Mononuclear cell (primary cell): ENCODE measurements around the gene TBC1D10A. TPM values are rescaled to one million over a fixed set of nuclear protein-coding genes. Genes with fewer than 3 reads are reported as not detected.

ENCODE experiments used
- H3K27me3 ChIP-seq: 2 replicates; pipeline ENCODE4 v1.6.0; 2011; ENCODE audit warnings: low read length, control low read depth; ENCODE audit not compliant: insufficient read depth
- H3K4me1 ChIP-seq: 2 replicates; pipeline ENCODE4 v1.5.1; 2011; ENCODE audit warnings: mild to moderate bottlenecking, low read length, control low read depth; ENCODE audit not compliant: insufficient read depth
- H3K4me3 ChIP-seq: 2 replicates; pipeline ENCODE4 v1.5.1; 2011; ENCODE audit warnings: mild to moderate bottlenecking, low read length, moderate library complexity
- H3K9me3 ChIP-seq: 2 replicates; pipeline ENCODE4 v1.5.1; 2011; ENCODE audit warnings: low read depth, mild to moderate bottlenecking, control low read depth, low read length
- total RNA-seq: library from RNA; depleted of rRNA; stranded (reverse); fragments of >200 nt; gene quantifications from one replicate; pipeline ENCODE4 v1.2.3, GENCODE V29; 2012

TBC1D10A gene
- 36.0 TPM for total RNA-seq

GRCh38 chr22:30326706-30327362, at the start of gene TBC1D10A:
TBC1D10A (minus strand) TSS chr22:30326941; CDS start chr22:30326881, 60 bp downstream.
- H3K9me3 ChIP-seq = no peaks in the 10 kb centered on the region
- H3K4me1 ChIP-seq = peaks cover 51% of the 10 kb centered on the region
- H3K27me3 ChIP-seq = no peaks in the 10 kb centered on the region
- H3K4me3 ChIP-seq = peak within 1 kb of the TSS; percentile 70

GRCh38 chr22:30375312-30375849, 48.6 kb upstream of the TBC1D10A start:
- H3K9me3 ChIP-seq = no peaks in the 10 kb centered on the region
- H3K27me3 ChIP-seq = no peaks in the 10 kb centered on the region
- H3K4me3 ChIP-seq = no peak overlapping the region
- H3K4me1 ChIP-seq = peaks cover 13% of the 10 kb centered on the region

- no peaks in the 10 kb centered on the region for H3K27me3 ChIP-seq
- H3K4me3 ChIP-seq = no peak overlapping the region
- peaks cover 13% of the 10 kb centered on the region for H3K4me1 ChIP-seq
- H3K9me3 ChIP-seq = no peaks in the 10 kb centered on the region
Measured at GRCh38 chr22:30373331-30374325, 46.9 kb upstream of the TBC1D10A start.

GRCh38 chr22:30372915-30373314, 46.2 kb upstream of the TBC1D10A start:
- no peaks in the 10 kb centered on the region for H3K27me3 ChIP-seq
- H3K4me3 ChIP-seq = no peak overlapping the region
- H3K9me3 ChIP-seq = no peaks in the 10 kb centered on the region
- H3K4me1 ChIP-seq = peaks cover 13% of the 10 kb centered on the region

- Histone ChIP-seq H3K27me3 (no peaks in the 10 kb centered on the region), H3K4me1 (peaks cover 13% of the 10 kb centered on the region), H3K4me3 (no peak overlapping the region), H3K9me3 (no peaks in the 10 kb centered on the region)
Measured at GRCh38 chr22:30371981-30372380, 45.2 kb upstream of the TBC1D10A start.

GRCh38 chr22:30371321-30371720, 44.6 kb upstream of the TBC1D10A start:
- Histone ChIP-seq H3K4me1 (peaks cover 13% of the 10 kb centered on the region), H3K27me3 (no peaks in the 10 kb centered on the region), H3K4me3 (no peak overlapping the region), H3K9me3 (no peaks in the 10 kb centered on the region)

GRCh38 chr22:30370641-30371230, 44.0 kb upstream of the TBC1D10A start:
- Histone ChIP-seq H3K4me3 (no peak overlapping the region), H3K9me3 (no peaks in the 10 kb centered on the region), H3K4me1 (peaks cover 13% of the 10 kb centered on the region), H3K27me3 (no peaks in the 10 kb centered on the region)

GRCh38 chr22:30368420-30368819, 41.7 kb upstream of the TBC1D10A start:
- Histone ChIP-seq H3K9me3 (no peaks in the 10 kb centered on the region), H3K27me3 (no peaks in the 10 kb centered on the region), H3K4me3 (no peak overlapping the region), H3K4me1 (peaks cover 12% of the 10 kb centered on the region)

GRCh38 chr22:30365891-30366290, 39.1 kb upstream of the TBC1D10A start:
- Histone ChIP-seq H3K4me3 (no peak overlapping the region), H3K9me3 (no peaks in the 10 kb centered on the region), H3K27me3 (no peaks in the 10 kb centered on the region), H3K4me1 (no peaks in the 10 kb centered on the region)

GRCh38 chr22:30362651-30363281, 36.0 kb upstream of the TBC1D10A start:
- Histone ChIP-seq H3K4me1 (peaks cover under 1% of the 10 kb centered on the region), H3K9me3 (no peaks in the 10 kb centered on the region), H3K27me3 (no peaks in the 10 kb centered on the region), H3K4me3 (no peak overlapping the region)

- H3K9me3 ChIP-seq = no peaks in the 10 kb centered on the region
- peaks cover 7% of the 10 kb centered on the region for H3K4me1 ChIP-seq
- H3K4me3 ChIP-seq = no peak overlapping the region
- H3K27me3 ChIP-seq = no peaks in the 10 kb centered on the region
Measured at GRCh38 chr22:30361916-30362650, 35.3 kb upstream of the TBC1D10A start.

GRCh38 chr22:30358541-30358940, 31.8 kb upstream of the TBC1D10A start:
- H3K4me1 ChIP-seq = peaks cover 35% of the 10 kb centered on the region

GRCh38 chr22:30357650-30358215, 31.0 kb upstream of the TBC1D10A start:
- Histone ChIP-seq H3K9me3 (no peaks in the 10 kb centered on the region), H3K4me3 (no peak overlapping the region), H3K4me1 (peaks cover 40% of the 10 kb centered on the region), H3K27me3 (no peaks in the 10 kb centered on the region)

More at GRCh38 chr22:30358541-30358940, 31.8 kb upstream of the TBC1D10A start:
- Histone ChIP-seq H3K9me3 (no peaks in the 10 kb centered on the region), H3K4me3 (no peak overlapping the region), H3K27me3 (no peaks in the 10 kb centered on the region)

GRCh38 chr22:30357236-30357570, 30.5 kb upstream of the TBC1D10A start:
- Histone ChIP-seq H3K4me3 (peak overlapping the region; percentile 80), H3K27me3 (no peaks in the 10 kb centered on the region), H3K4me1 (peaks cover 45% of the 10 kb centered on the region), H3K9me3 (no peaks in the 10 kb centered on the region)
